Measurements from ENCODE around the gene ZPBP2. TPM values are rescaled to one million over a fixed set of nuclear protein-coding genes. Genes with fewer than 3 reads are reported as not detected.

ZPBP2 gene
- total RNA-seq, 1 experiment from 2014 or later, result not detected

- H3K4me2 ChIP-seq (ENCODE audit: low read length), result no peak overlapping the region
- peaks cover 10% of the 10 kb centered on the region; the same call in 1 of the 2 replicates for H3K27me3 ChIP-seq (ENCODE audit: low read length)
- no peaks in the 10 kb centered on the region for H3K36me3 ChIP-seq (ENCODE audit: low read depth, low read length)
- no peak overlapping the region for H2AFZ ChIP-seq (ENCODE audit: low read length)
- H3K9me3 ChIP-seq (ENCODE audit: low read length), result no peaks in the 10 kb centered on the region
- intact Hi-C loops (cut with micrococcal nuclease), result no loop called here
- ChIA-PET POLR2A (ENCODE audit: unreplicated experiment) (no interaction called here), CTCF (no interaction called here)
- DNase-seq (no peak), ATAC-seq (no peak)
- no peaks in the 10 kb centered on the region for H3K4me1 ChIP-seq (ENCODE audit: insufficient read depth, low read length)
- no TSS peak for BruUV-seq (replicated peaks)
- TF ChIP-seq CTCF (conservative IDR thresholded peaks at IDR 0.05; ENCODE audit: low read depth, low read length) (no peak), EZH2 (IDR thresholded peaks at IDR 0.05; ENCODE audit: low read length, unreplicated experiment) (no peak), EZH2phosphoT487 (IDR thresholded peaks at IDR 0.05; ENCODE audit: borderline replicate concordance, low read length) (no peak)
- H3K4me3 ChIP-seq (ENCODE audit: low read length), result no peak overlapping the region
- no peak overlapping the region for H3K27ac ChIP-seq (ENCODE audit: low read length)
- no peaks in the 10 kb centered on the region for H3K9me2 ChIP-seq (replicated peaks; ENCODE audit: low read length)
- no peaks in the 10 kb centered on the region for H3K79me2 ChIP-seq (ENCODE audit: low read length)
- no peak overlapping the region for H3K9ac ChIP-seq (ENCODE audit: low read length)
- no peaks in the 10 kb centered on the region for H4K20me1 ChIP-seq (ENCODE audit: low read length)
- H3F3A ChIP-seq (ENCODE audit: low read length, unreplicated experiment), result no peaks in the 10 kb centered on the region
Measured at GRCh38 chr17:39887078-39887477, 19.1 kb downstream of the ZPBP2 start.

GRCh38 chr17:39889200-39889599 is 21.2 kb downstream of the ZPBP2 start:
- Histone ChIP-seq H2AFZ (ENCODE audit: low read length) (no peak overlapping the region), H3F3A (ENCODE audit: low read length, unreplicated experiment) (no peaks in the 10 kb centered on the region), H3K27ac (ENCODE audit: low read length) (no peak overlapping the region), H3K27me3 (ENCODE audit: low read length) (no peaks in the 10 kb centered on the region; the same call in 1 of the 2 replicates), H3K79me2 (ENCODE audit: low read length) (no peaks in the 10 kb centered on the region), H3K4me1 (ENCODE audit: insufficient read depth, low read length) (no peaks in the 10 kb centered on the region), H3K4me3 (ENCODE audit: low read length) (no peak overlapping the region), H4K20me1 (ENCODE audit: low read length) (no peaks in the 10 kb centered on the region), H3K4me2 (ENCODE audit: low read length) (no peak overlapping the region), H3K9ac (ENCODE audit: low read length) (no peak overlapping the region), H3K9me2 (replicated peaks; ENCODE audit: low read length) (no peaks in the 10 kb centered on the region), H3K9me3 (ENCODE audit: low read length) (no peaks in the 10 kb centered on the region), H3K36me3 (ENCODE audit: low read depth, low read length) (no peaks in the 10 kb centered on the region)
- BruUV-seq (replicated peaks), result no TSS peak
- ChIA-PET POLR2A (ENCODE audit: unreplicated experiment) (no interaction called here), CTCF (no interaction called here)
- intact Hi-C loops (cut with micrococcal nuclease), result no loop called here
- TF ChIP-seq EZH2phosphoT487 (IDR thresholded peaks at IDR 0.05; ENCODE audit: borderline replicate concordance, low read length) (no peak), EZH2 (IDR thresholded peaks at IDR 0.05; ENCODE audit: low read length, unreplicated experiment) (no peak), CTCF (conservative IDR thresholded peaks at IDR 0.05; ENCODE audit: low read depth, low read length) (no peak)
- ATAC-seq (no peak), DNase-seq (no peak)

- no TSS peak for BruUV-seq (replicated peaks)
- Histone ChIP-seq H2AFZ (ENCODE audit: low read length) (no peak overlapping the region), H3K27ac (ENCODE audit: low read length) (no peak overlapping the region), H3K4me1 (ENCODE audit: insufficient read depth, low read length) (no peaks in the 10 kb centered on the region), H4K20me1 (ENCODE audit: low read length) (no peaks in the 10 kb centered on the region), H3K36me3 (ENCODE audit: low read depth, low read length) (no peaks in the 10 kb centered on the region), H3K9ac (ENCODE audit: low read length) (no peak overlapping the region), H3K9me2 (replicated peaks; ENCODE audit: low read length) (no peaks in the 10 kb centered on the region), H3K9me3 (ENCODE audit: low read length) (no peaks in the 10 kb centered on the region), H3K4me2 (ENCODE audit: low read length) (no peak overlapping the region), H3K79me2 (ENCODE audit: low read length) (no peaks in the 10 kb centered on the region), H3K4me3 (ENCODE audit: low read length) (no peak overlapping the region), H3K27me3 (ENCODE audit: low read length) (no peaks in the 10 kb centered on the region; the same call in 1 of the 2 replicates), H3F3A (ENCODE audit: low read length, unreplicated experiment) (no peaks in the 10 kb centered on the region)
- TF ChIP-seq EZH2phosphoT487 (IDR thresholded peaks at IDR 0.05; ENCODE audit: borderline replicate concordance, low read length), result no peak
- ChIA-PET CTCF (no interaction called here), POLR2A (ENCODE audit: unreplicated experiment) (no interaction called here)
- intact Hi-C loops (cut with micrococcal nuclease), result no loop called here
- ATAC-seq, result no peak
- no peak for DNase-seq
Measured at GRCh38 chr17:39894681-39895376, 26.8 kb downstream of the ZPBP2 start.
